Loucy (cell line): ENCODE measurements around the gene LIN37.

Experiments
- EZH2phosphoT487 ChIP-seq: fragments of 200-600 bp; IDR thresholded peaks from 2 replicates; pipeline ENCODE4 v1.6.1; 2018; ENCODE audit warnings: antibody characterized with exemption, mild to moderate bottlenecking, moderate library complexity, borderline replicate concordance
- TF ChIP-seq, protein P1 (sequence below): fragments of 200-600 bp; sonication (generic); conservative IDR thresholded peaks from 2 replicates; pipeline ENCODE4 v1.5.1; 2014; ENCODE audit warnings: mild to moderate bottlenecking, antibody characterized with exemption, low read length

DNA sequence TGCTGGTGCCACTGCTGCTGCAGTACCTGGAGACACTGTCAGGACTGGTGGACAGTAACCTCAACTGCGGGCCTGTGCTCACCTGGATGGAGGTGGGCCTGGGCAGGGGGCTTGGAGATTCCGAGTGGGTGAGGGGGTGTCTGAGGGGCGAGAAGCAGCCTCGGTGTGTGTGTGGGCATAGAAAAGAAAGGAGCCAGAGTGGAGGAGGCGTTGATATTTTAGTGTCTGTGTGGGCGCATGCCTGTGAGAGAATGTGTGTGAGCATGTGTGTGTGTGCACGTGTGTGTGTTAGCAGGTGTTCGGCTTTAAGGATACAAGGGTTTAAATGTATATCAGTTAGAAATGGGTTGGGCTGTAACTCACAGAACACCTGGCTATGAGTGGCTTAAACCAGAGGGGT lies 30.7 kb downstream of the LIN37 start:
- TF ChIP-seq, protein P1, sequence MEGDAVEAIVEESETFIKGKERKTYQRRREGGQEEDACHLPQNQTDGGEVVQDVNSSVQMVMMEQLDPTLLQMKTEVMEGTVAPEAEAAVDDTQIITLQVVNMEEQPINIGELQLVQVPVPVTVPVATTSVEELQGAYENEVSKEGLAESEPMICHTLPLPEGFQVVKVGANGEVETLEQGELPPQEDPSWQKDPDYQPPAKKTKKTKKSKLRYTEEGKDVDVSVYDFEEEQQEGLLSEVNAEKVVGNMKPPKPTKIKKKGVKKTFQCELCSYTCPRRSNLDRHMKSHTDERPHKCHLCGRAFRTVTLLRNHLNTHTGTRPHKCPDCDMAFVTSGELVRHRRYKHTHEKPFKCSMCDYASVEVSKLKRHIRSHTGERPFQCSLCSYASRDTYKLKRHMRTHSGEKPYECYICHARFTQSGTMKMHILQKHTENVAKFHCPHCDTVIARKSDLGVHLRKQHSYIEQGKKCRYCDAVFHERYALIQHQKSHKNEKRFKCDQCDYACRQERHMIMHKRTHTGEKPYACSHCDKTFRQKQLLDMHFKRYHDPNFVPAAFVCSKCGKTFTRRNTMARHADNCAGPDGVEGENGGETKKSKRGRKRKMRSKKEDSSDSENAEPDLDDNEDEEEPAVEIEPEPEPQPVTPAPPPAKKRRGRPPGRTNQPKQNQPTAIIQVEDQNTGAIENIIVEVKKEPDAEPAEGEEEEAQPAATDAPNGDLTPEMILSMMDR, result no peak
- TF ChIP-seq EZH2phosphoT487, result no peak
